ENCODE data around the gene MRFAP1. TPM values are rescaled to one million over a fixed set of nuclear protein-coding genes. Genes with fewer than 3 reads are reported as not detected.

MRFAP1 gene
- total RNA-seq, 1 donor from 2014 or later: 166 TPM

GRCh38 chr4:6681191-6681590 lies 40.7 kb downstream of the MRFAP1 start:
- TF ChIP-seq CTCF (IDR thresholded peaks at IDR 0.05) (no peak), POLR2AphosphoS5 (IDR thresholded peaks at IDR 0.05; ENCODE audit: insufficient read depth in 1 of 2, low read depth in 1 of 2) (no peak), POLR2A (IDR thresholded peaks at IDR 0.05) (no peak)
- Histone ChIP-seq H3K27ac (no peak overlapping the region), H3K27me3 (no peaks in the 10 kb centered on the region), H3K36me3 (no peaks in the 10 kb centered on the region), H3K4me3 (no peak overlapping the region), H3K9me3 (no peaks in the 10 kb centered on the region), H3K4me1 (peaks cover 13% of the 10 kb centered on the region)
- no peak for DNase-seq (ENCODE audit: extremely low spot score in 2 of 2)
- intact Hi-C loops (cut with DNase I): no loop called here

GRCh38 chr4:6682862-6683590 lies 42.5 kb downstream of the MRFAP1 start:
- no peaks in the 10 kb centered on the region for H3K36me3 ChIP-seq
- no peaks in the 10 kb centered on the region for H3K4me1 ChIP-seq
- no peaks in the 10 kb centered on the region for H3K9me3 ChIP-seq
- H3K27ac ChIP-seq: no peak overlapping the region
- DNase-seq (ENCODE audit: extremely low spot score in 2 of 2): no peak
- intact Hi-C loops (cut with DNase I): no loop called here
- no peak overlapping the region for H3K4me3 ChIP-seq
- no peaks in the 10 kb centered on the region for H3K27me3 ChIP-seq
- TF ChIP-seq CTCF (IDR thresholded peaks at IDR 0.05) (no peak), POLR2AphosphoS5 (IDR thresholded peaks at IDR 0.05; ENCODE audit: insufficient read depth in 1 of 2, low read depth in 1 of 2) (no peak), POLR2A (IDR thresholded peaks at IDR 0.05) (no peak)

GRCh38 chr4:6684656-6685055 lies 44.2 kb downstream of the MRFAP1 start:
- Histone ChIP-seq H3K9me3 (no peaks in the 10 kb centered on the region), H3K4me3 (no peak overlapping the region), H3K27ac (no peak overlapping the region), H3K27me3 (no peaks in the 10 kb centered on the region), H3K36me3 (no peaks in the 10 kb centered on the region), H3K4me1 (peaks cover 15% of the 10 kb centered on the region)
- TF ChIP-seq POLR2AphosphoS5 (IDR thresholded peaks at IDR 0.05; ENCODE audit: insufficient read depth in 1 of 2, low read depth in 1 of 2) (no peak), CTCF (IDR thresholded peaks at IDR 0.05) (no peak), POLR2A (IDR thresholded peaks at IDR 0.05) (no peak)
- DNase-seq (ENCODE audit: extremely low spot score in 2 of 2): no peak
- intact Hi-C loops (cut with DNase I): no loop called here

GRCh38 chr4:6686104-6686787 lies 45.8 kb downstream of the MRFAP1 start:
- no peak for DNase-seq (ENCODE audit: extremely low spot score in 2 of 2)
- Histone ChIP-seq H3K4me3 (no peak overlapping the region), H3K9me3 (no peaks in the 10 kb centered on the region), H3K27me3 (no peaks in the 10 kb centered on the region), H3K4me1 (peaks cover 22% of the 10 kb centered on the region), H3K36me3 (no peaks in the 10 kb centered on the region), H3K27ac (no peak overlapping the region)
- TF ChIP-seq POLR2AphosphoS5 (IDR thresholded peaks at IDR 0.05; ENCODE audit: insufficient read depth in 1 of 2, low read depth in 1 of 2): no peak
- no peak for TF ChIP-seq POLR2A (IDR thresholded peaks at IDR 0.05)
- TF ChIP-seq CTCF (IDR thresholded peaks at IDR 0.05): no peak
- intact Hi-C loops (cut with DNase I): no loop called here
